ENCODE results near the gene LRCH1. TPM values are rescaled to one million over a fixed set of nuclear protein-coding genes. Genes with fewer than 3 reads are reported as not detected.

LRCH1 gene
- total RNA-seq, 1 experiment from 2014 or later, result 10.5 TPM

DNA sequence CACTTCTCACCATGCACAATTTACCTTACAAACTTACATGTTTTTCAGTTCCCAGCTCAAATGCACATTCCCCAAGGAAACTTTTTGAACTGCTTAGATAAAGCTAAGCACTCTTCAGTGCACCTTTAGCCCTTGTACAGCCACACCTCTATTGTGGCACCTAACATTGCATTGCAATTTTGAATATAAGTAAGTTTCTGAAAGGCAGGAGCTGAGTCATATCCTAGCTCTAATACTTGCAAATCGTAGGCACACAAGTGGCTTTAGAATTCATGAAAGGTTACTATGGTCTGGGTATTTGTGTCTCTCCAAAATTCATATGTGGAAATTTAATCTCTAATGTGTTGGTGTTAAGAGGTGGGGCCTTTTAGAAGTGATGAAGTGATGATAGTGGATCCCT, 248.9 kb downstream of the LRCH1 start:
- Histone ChIP-seq H3K4me1 (replicated peaks; ENCODE audit: insufficient read depth) (peaks cover 6% of the 10 kb centered on the region; the same call in 1 of the 2 replicates), H3K4me3 (no peak overlapping the region), H3K36me3 (ENCODE audit: low read depth) (no peaks in the 10 kb centered on the region), H3K9me2 (ENCODE audit: insufficient read depth) (no peaks in the 10 kb centered on the region), H3K4me2 (no peak overlapping the region), H2AFZ (no peak overlapping the region), H3K27me3 (ENCODE audit: insufficient read depth, low read depth) (no peaks in the 10 kb centered on the region), H3K27ac (no peak overlapping the region), H3F3A (ENCODE audit: insufficient read depth, low read depth) (peaks cover 8% of the 10 kb centered on the region; the same call in 1 of the 2 replicates), H4K20me1 (ENCODE audit: insufficient read depth) (no peaks in the 10 kb centered on the region), H3K9me3 (ENCODE audit: insufficient read depth, low read depth) (no peaks in the 10 kb centered on the region), H3K79me2 (ENCODE audit: low read depth) (no peaks in the 10 kb centered on the region)
- TF ChIP-seq, protein P1, sequence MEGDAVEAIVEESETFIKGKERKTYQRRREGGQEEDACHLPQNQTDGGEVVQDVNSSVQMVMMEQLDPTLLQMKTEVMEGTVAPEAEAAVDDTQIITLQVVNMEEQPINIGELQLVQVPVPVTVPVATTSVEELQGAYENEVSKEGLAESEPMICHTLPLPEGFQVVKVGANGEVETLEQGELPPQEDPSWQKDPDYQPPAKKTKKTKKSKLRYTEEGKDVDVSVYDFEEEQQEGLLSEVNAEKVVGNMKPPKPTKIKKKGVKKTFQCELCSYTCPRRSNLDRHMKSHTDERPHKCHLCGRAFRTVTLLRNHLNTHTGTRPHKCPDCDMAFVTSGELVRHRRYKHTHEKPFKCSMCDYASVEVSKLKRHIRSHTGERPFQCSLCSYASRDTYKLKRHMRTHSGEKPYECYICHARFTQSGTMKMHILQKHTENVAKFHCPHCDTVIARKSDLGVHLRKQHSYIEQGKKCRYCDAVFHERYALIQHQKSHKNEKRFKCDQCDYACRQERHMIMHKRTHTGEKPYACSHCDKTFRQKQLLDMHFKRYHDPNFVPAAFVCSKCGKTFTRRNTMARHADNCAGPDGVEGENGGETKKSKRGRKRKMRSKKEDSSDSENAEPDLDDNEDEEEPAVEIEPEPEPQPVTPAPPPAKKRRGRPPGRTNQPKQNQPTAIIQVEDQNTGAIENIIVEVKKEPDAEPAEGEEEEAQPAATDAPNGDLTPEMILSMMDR (conservative IDR thresholded peaks at IDR 0.05), result no peak
- no peak for TF ChIP-seq EZH2 (IDR thresholded peaks at IDR 0.05; ENCODE audit: low read depth)
- no peak for DNase-seq
- intact Hi-C loops (cut with micrococcal nuclease; ENCODE audit: unreplicated experiment), result no loop called here
- POLR2A ChIA-PET (ENCODE audit: unreplicated experiment), result no interaction called here
- BruUV-seq (replicated peaks), result no TSS peak
- CTCF ChIA-PET, result no interaction called here

Other genes starting within 250 kb of the LRCH1 start
- gene RUBCNL, start 165.9 kb upstream of the LRCH1 start, total RNA-seq (2021), result 0.37 TPM in 1 of 2 replicates, not detected in the other
- gene ESD, start 244.0 kb downstream of the LRCH1 start, total RNA-seq (2021), result 48.7 and 58.5 TPM in 2 replicates

Data from PC-9 (cell line).